Activated CD4-positive, alpha-beta T cell treated with anti-CD3 and anti-CD28 coated beads for 24 hours (primary cell): ENCODE measurements around the gene LRRC61.
"Not testable (repeated sequence)": the region's sequence is repeated elsewhere in the genome, so short reads cannot be mapped to it uniquely, and the experiment has no call there.

Source experiments
- DNase-seq, 2 donors: peaks; one replicate each; pipeline ENCODE4 v3.0.0-alpha.2; 2020; ENCODE audit warnings: low read depth in 2 of 2

The LRRC61 gene

DNA sequence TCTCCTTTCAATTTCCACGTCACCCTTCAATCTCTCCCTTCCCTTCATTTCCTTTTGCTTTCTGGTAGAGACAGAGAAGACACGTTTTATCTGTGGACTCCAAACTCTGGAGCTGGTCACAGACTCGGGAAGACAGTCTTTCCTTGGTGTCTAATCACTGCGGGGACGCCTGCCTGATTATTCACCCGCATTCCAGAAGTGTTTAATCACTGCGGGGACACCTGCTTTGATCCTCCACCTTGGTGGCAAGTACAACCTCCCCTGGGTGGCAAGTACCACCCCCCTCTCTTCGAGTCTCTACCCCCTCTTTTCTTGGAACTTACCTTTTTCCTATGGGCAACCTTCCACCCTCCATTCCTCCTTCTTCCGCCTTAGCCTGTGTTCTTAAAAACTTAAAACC, 15.3 kb upstream of the LRRC61 start:
- no peak for DNase-seq

DNA sequence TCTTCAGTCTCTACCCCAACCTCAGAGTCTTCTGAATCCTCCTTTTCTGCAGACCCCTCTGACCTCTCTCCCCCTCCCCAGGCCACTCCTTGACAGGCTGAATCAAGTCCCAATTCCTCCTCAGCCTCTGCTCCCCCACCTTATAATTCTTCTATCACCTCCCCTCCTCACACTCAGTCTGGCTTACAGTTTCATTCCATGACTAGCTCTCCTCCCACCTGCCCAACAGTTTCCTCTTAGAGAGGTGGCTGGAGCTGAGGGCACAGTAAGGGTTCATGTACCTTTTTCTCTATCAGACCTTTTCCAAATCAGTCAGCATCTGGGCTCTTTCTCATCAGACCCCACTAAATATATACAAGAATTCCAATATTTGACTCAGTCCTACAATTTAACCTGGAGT, 14.6 kb upstream of the LRRC61 start:
- no peak for DNase-seq

DNA sequence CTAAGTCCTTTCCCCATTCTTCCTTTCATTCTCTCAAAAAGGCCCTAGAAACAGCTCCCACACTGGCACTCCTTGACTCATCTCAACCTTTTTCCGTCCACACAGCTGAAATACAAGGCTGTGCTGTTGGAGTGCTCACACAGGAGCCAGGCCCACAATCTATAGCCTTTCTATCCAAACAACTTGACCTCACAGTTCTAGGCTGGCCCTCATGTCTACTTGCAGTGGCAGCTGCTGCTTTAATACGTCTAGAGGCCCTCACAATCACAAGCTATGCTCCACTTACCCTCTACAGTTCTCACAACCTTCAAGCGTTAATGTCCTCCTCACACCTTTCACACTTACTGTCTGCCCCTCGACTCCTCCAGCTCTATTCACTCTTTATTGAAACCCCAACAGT, 12.0 kb upstream of the LRRC61 start:
- DNase-seq, result no peak

DNA sequence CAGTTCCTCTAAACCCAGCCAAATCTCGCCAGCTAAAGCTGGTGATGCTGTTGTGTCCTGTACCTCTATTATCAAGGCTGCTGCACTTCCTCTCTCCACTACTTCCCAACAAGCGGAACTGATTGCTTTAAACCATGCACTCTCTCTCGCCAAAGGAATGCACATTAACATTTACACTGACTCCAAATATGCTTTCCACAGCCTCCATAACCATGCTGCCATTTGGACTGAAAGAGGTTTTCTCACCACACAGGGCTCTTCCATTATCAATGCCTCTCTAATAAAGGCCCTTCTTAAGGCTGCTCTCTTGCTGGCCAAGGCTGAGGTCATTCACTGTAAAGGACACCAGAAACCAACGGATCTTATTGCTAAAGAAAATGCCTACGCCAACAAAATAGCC, 11.4 kb upstream of the LRRC61 start:
- no peak for DNase-seq

DNA sequence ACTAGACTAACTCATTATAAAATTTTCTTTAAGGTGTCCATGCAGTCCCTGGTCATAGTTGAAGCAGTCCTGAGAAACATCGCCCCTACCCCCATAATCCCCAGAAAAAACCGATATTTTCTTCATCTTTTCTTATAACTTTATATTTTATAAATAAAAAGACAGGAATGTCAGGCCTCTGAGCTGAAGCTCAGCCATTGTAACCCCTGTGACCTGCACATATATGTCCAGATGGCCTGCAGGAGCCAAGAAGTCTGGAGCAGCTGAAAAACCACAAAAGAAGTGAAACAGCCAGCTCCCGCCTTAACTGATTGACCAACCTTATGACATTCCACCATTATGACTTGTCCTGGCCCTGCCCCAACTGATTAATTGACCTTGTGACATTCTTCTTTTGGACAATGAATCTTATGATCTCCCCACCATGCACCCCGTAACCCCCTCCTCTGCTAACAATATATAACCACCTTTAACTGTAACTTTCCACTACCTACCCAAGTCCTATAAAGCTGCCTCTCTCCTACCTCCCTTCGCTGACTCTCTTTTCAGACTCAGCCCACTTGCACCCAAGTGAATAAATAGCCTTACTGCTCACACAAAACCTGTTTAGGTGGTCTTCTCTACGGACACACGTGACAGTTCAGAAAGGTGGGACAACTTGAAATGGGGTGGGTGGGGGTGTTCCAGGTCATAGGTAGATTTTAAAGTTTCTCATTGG, 10.3 kb upstream of the LRRC61 start:
- not testable (repeated sequence) for DNase-seq

DNA sequence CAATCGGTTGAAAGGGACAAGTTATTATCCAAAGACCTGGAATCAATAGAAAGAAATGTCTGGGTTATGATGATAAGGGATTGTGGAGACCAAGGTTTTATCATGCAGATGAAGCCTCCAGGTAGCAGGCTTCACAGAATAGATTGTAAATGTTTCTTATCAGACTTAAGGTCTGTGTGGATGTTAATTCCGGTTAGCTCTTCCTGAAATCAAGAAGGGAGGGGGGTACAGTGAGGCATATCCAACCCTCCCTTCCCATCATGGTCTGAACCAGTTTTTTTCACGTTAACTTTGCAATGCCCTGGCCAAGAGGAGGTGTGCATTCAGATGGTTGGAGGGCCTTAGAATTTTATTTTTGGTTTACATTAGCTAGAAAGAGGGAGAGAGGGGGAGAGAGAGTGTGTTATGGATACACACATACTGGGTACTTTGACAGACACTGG, 9.8 kb upstream of the LRRC61 start:
- DNase-seq, result no peak

DNA sequence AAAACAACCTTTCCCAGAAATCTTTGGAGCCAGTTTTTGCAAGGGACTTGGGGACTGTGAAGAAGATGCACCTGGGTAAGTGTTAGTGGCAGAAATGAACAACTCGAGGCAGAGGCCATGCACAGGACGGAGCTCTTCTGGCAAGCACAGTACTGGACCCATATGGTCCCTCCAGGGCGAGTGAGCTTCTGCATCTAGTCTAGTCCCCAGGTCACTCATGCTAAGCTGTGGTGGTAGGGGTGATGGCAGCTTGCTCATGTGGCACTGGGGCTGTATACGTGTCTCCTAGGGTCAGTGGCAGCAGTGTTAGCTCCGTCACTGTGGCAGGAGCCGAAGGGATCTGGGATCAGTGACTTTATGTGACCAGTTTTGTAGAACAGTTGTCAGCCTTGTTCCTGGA, 9.3 kb upstream of the LRRC61 start:
- no peak for DNase-seq

DNA sequence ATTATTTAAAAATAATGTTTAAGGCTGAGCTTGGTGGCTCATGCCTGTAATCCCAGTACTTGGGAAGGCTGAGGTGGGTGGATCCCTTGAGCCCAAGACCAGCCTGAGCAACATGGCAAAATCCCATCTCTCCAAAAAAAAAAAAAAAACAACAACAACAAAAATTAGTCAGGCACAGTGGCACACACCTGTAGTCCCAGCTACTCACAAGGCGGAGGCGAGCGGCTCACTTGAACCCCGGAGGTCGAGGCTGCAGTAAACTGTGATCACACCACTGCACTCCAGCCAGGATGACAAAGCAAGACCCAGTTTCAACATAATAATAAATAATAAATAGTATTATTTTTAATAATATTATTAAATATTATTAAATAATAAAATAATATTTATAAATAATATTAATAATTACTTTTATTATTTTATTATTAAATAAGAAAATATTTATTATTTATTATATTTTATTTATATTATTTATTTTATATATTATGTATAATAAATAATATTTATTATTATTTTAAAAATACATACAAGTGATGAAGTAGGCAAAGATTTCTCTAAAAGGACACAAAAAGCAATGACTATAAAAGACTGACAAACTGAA, 8.4 kb upstream of the LRRC61 start:
- no peak for DNase-seq

DNA sequence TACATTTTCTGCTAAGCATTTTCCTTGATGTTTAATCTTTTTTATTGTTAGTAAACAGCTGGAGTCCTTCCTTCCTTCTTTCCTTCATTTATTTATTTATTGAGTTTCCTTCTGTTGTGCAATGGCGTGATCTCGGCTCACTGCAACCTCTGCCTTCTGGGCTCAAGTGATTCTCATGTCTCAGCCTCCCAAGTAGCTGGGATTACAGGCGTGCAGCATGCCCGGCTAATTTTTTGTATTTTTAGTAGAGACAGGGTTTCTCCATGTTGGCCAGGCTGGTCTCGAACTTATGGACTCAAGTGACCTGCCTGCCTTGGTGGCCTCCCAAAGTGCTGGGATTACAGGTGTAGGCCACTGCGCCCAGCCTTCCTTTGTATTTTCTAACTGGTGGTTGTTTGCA, 6.2 kb upstream of the LRRC61 start:
- not testable (repeated sequence) for DNase-seq

DNA sequence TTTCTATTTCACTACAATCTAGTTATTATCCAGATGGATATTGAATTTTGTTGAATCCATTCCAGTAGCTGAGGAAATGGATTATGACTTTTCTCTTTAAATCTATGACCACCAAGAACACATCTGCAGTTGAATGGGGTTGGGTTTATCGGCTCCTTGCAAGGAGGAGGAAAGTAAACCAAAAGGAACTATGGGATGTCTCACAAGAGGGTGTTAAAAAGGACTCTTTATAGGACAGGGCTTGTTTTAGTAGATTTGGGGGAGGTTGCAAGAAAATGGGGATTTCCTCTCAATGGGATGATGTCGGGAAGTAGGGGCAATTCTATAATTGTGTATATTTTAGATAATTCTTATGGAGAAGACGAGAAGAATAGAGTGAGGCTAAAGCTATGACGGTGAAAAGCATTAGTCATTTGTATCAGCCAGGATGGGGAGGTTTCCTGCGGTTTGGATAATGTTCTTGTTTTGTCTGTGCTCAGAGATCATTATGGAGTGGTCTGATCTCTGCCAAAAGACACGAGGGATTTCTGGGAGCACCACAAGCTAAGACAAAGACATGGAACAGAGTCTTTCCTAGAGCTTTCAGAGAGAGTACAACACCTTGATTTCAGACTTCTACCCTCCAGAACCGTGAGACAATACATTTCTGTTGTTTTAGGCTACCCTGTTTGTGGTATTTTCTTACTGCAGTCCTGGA, 5.3 kb upstream of the LRRC61 start:
- DNase-seq, result no peak

DNA sequence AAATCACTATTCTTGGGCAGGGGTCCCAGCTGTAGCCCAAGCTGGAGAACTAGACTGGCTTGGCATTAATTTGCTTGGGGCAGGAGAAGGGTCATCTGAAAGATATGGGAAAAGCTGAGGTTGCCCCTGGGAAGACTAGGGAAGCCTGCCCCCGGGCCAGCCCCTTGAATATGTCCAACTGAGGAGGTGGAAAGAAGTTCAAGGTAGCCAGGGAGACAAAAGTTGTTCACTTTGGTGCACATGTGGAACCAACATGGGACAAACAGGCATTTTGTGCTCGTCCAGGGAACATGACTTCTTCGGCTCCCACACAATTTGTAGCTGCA, 1.4 kb upstream of the LRRC61 start:
- DNase-seq, result no peak

DNA sequence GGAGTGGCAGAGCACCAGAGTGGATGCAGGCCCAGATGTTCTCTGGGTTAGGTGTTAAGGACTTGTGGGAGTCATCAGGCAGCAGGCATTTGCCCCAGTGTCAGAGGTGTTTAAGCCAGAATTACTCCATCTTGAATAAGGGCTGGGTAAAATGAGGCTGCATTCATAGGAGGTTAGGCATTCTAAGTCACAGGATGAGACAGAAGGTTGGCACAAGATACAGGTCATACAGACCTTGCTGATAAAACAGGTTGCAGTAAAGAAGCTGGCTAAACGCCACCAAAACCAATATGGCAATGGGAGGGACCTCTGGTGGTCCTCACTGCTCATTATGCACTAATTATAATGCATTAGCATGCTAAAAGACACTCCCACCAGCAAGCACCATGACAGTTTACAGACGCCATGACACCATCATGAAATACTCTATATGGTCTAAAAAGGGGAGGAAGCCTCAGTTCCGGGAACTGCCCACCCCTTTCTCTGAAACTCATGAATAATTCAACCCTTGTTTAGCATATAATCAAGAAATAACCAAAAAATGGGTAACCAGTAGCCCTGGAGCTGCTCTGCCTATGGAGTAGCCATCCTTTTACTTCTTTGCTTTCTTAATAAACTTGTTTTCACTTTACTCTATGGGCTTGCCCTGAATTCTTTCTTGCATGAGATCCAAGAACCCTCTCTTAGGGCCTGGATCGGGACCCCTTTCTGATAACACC, 882 bp upstream of the LRRC61 start:
- peak; percentile 30 to 59 for DNase-seq

DNA sequence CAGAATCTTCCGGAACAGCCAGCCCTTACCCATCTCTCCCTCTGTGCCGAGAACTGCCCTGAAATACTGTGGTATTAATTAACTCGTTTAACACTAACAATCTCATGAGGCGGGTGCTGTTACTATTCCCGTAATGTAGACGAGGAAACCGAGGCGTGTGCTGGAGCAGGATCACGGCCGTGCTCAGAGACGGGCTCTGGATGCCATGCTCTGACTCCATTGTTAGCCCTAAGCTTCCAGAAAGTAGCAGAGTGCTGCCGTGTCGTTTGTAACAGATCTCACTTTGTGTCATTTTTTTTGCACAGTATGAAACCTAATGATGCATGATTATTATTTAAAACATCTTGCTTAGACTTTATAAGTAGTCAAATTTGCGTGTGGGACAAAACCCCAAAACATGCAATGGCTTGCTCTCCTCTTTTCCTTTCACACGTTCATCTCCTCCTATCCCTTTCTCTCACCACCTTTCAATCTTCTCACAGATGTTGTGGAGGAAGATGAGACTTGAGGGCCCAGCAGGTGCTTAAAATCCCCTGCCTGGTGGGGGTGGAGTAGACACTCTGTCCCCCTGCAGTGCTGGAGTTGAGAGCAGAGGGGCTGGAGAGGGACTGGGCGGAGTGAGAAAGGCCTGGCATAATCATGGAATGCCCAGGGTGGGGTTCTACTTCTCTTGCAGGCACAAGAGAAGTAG, 672 bp downstream of the LRRC61 start:
- peak in 1 of 2 donors; percentile 15 for DNase-seq

DNA sequence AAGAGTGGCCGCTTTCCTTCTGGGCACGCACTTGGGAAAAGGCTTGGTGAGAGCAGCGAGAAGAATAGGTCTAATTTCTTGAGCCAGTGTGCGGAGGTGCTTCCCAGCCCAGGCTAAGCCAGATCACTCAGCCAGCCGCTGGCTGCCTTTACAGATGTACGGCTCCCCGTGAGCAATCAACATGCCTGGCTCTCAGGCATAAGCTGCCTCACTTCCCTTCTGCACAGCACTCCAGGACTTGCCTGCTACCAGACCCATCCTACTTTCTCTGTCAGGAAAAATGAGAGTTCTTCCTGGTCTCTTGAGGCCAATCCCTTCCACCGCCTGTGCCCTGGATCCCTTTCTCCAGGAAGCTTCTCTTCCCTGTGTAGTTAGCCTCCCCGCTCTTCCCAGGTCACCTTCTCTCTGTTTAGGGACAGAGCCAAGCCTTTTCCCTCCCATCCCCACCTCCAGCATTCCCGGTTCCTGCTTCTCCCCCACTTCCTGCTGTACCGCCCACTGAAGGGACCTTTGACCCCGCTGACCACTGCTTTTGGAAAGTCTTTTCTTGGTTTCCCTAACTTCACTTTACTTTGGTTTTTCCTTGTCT, 1.3 kb downstream of the LRRC61 start:
- DNase-seq, result no peak

DNA sequence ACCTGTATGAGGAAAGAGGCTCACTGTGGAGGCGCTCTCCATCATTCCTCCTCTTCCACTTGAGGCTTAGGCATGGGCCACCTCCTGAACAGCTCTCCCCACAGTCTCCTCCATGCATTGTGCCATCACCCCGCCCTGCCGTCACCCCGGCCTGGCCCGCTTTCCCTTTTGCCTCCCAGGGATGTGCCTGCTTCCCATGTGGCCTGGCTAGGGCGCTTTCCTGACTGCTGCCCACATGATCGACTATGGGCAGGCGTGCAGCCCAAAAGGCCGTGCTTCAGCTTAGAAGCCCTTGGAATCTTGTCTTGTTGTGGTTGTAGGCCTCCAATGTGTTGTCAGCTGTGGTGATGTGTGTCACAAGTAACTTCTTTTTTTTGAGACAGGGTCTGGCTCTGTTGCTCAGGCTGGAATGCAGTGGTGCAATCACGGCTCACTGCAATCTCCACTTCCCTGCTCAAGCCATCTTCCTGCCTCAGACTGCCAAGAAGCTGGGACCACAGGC, 2.0 kb downstream of the LRRC61 start:
- no peak for DNase-seq

DNA sequence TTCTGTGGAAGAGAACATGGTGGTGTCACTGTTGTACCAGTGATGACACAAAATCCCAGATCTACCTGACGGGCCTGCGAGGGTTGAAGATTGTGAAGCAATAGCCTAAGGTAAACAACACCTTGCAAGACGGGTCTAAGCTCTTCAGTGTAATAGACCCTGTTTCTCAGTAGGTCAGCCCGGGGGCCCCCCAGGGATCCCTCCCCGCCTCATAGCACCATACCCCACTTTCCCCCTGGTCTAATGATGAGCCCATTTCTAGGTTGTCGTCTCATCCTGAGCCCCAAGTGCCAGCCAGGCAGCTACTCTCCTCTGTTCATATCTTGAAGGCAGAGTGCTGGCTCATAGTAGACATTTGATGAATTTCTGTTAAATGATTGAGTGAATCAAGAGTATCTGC, 2.7 kb downstream of the LRRC61 start:
- no peak for DNase-seq

DNA sequence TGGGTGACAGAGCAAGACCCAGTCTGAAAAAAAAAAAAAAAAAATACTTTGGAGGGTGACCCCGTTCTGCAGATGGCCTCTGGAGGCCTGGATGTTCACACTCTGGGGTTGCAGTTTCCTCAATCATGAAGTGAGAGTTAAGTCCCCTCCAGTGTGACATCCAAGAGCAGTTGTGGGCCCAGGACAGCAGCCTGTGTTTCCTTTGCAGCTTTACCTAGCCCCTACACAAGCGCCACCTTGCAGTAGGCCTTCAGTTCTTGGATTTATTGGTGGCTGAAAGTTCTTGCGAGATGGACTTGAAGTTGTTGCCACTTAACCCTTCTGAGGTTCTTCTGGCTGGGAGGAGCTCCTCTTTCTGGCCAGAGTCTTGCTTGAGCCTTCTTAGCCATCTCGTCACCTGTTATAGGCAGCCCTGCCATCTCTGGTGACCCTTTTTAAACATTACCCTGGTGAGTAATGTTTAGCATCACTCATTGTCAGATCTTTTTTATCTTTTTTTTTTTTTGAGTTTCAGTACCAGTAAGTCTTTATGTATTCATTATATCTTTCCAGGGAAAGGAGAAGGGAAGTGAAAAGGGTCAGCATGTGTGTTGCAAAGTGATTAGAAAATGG, 3.6 kb downstream of the LRRC61 start:
- no peak for DNase-seq

DNA sequence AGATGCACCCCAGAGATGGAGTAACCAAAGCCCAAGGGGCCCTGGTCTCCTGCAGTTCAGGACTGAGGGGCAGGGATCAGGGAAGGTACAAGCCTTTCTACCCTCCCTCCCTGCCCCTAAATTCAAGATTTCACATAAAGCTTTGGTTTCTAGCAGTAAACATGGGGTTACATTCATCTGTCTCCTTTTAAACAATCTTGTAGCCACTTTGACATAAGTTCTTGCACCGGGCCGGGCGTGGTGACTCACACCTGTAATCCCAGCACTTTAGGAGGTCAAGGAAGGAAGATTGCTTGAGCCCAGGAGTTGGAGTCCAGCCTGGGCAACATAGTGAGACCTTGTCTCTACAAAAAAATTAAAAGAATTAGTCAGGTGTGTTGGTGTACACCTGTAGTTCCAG, 4.2 kb downstream of the LRRC61 start:
- DNase-seq, result no peak

DNA sequence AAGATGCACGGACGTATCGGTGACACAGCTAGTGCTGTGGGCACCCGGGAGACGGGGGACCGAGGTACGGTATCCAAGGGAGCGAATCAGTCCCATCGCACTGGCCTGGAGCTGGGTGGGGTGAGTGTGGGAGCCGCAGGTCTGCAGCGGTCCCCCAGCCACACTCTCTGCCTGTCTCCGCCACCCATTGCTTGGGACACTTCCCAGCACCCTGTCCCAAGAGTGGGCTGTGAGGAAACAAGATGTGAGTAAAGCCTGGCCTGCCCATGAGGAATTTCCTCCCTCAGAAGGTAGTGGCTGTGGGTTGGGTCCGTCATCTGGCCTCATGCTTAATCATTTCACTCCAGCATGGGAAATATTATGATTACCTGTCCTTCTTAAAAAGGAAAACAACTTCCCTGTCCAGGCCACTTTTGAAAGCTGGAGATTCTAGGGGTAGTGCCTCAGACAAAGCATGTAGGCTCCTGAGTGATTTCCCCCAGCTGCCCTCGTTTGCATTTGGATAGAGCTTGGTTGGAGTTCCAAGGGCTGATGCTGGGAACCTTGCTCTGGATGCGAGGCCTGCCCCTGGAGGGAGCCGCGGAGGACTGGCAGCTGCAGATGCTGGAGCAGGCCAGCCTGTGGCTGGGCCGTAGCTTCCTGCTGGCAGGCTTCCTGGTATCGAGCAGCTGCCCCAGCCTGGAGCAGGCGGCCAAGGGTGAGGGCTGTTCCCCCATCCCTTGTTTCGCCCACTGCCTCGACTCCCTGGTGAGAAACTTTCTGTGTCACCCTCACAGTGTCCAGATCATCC, 6.4 kb downstream of the LRRC61 start:
- DNase-seq, result no peak

DNA sequence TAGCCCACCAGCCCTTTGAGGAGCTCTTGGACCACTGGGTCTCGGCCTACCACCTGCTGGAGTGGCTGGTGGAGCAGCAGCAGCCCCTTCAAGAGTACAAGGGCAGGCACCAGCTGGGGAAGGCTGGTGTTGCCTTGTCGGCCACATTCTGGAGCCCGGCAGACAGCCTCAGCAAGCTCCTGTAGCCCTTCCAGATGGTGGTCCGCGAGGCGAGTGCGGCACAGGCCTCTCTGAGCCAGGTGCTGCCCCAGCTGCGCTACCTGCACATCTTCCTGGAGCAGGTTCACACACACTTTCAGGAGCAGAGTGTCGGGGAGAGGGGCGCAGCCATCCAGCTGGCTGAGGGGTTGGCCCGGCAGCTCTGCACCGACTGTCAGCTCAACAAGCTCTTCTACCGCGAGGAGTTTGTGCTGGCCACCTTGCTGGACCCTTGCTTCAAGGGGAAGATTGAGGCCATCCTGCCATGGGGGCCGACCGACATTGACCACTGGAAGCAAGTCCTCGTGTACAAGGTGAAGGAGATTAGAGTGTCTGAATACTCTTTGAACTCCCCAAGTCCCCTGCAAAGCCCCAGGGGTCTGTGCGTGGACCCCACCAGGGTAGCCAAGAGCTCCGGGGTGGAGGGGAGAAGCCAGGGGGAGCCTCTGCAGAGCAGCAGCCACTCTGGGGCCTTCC, 7.2 kb downstream of the LRRC61 start:
- no peak for DNase-seq
